ENCODE measurements around the gene FUT7. TPM values are rescaled to one million over a fixed set of nuclear protein-coding genes. Genes with fewer than 3 reads are reported as not detected.

FUT7 gene
- total and polyA plus RNA-seq, 8 donors: 0.23 to 3.9 (median 0.43) TPM; not detected in 4

DNA sequence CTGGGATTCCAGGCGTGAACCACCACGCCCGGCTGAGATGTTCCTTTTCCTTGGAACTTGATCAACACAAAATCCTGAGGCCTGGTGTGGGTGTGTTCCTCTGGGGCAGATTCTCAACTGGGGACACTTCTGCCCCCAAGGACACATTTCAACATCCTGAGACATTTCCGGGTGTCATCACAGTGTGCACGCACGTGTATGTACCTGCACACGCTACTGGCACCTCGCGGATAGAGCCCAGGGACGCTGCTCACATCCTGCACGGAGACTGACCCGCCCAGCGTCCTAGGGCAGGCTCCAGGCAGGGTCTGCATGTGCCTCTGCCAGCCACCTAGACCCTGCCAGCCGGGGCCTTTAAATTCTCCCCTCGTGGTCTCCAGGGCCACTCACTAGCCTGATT, 30.5 kb upstream of the FUT7 start:
- H3K27me3 ChIP-seq: peaks cover 0 to 8% (median 0%) of the 10 kb centered on the region in 3 donors
- WGBS, 5 donors: 80 to 89% (median 85%) methylated on average over 15 of the region's 15 CpGs
- no peaks in the 10 kb centered on the region for H3K9me3 ChIP-seq
- intact Hi-C loops (cut with DNase I; ENCODE audit: low total_unique reads): no loop called here
- peaks cover 0 to 27% (median 18%) of the 10 kb centered on the region in 4 donors for H3K4me1 ChIP-seq
- DNase-seq: no peak
- no peak overlapping the region for H3K27ac ChIP-seq
- H3K4me3 ChIP-seq: no peak overlapping the region
- no peak for TF ChIP-seq POLR2AphosphoS5 (IDR thresholded peaks at IDR 0.05)
- TF ChIP-seq, protein P1, sequence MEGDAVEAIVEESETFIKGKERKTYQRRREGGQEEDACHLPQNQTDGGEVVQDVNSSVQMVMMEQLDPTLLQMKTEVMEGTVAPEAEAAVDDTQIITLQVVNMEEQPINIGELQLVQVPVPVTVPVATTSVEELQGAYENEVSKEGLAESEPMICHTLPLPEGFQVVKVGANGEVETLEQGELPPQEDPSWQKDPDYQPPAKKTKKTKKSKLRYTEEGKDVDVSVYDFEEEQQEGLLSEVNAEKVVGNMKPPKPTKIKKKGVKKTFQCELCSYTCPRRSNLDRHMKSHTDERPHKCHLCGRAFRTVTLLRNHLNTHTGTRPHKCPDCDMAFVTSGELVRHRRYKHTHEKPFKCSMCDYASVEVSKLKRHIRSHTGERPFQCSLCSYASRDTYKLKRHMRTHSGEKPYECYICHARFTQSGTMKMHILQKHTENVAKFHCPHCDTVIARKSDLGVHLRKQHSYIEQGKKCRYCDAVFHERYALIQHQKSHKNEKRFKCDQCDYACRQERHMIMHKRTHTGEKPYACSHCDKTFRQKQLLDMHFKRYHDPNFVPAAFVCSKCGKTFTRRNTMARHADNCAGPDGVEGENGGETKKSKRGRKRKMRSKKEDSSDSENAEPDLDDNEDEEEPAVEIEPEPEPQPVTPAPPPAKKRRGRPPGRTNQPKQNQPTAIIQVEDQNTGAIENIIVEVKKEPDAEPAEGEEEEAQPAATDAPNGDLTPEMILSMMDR (IDR thresholded peaks at IDR 0.05): no peak
- TF ChIP-seq EP300 (IDR thresholded peaks at IDR 0.05): no peak
- TF ChIP-seq POLR2A (IDR thresholded peaks at IDR 0.05): no peak
- H3K36me3 ChIP-seq: no peaks in the 10 kb centered on the region

DNA sequence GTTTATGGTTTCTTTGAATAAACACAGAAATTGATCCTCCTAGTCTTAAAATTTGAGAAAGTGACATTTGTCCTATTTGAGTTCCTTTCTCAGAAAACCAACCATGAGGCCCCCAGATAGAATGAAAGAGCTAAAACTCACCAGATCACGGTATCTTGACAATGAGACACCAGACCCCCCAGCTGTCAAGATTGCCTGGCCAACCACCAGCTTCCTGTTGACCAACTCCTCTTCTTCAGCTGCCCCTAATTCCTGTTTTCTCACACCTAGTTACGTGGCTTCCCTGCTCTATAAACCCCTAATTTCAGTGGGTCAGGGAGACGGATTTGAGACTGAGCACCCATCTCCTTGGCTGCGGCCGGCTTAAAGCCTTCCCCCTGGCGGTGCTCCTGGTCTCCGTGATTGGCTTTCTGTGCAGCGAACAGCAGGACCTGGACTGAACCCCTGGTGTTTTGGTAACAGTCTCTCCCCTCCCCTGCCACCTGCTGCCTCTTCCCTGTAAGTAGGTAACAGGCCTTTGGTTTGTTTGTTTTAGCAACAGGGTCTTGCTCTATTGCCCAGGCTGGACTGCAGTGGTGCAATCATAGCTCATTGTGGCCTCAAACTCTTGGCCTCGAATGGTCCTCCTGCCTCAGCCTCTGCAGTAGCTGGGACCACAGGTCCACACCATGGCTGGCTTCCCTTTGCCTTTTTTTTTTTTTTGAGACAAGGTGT, 26.8 kb upstream of the FUT7 start:
- peaks cover 26 to 49% (median 40%) of the 10 kb centered on the region in 4 donors for H3K4me1 ChIP-seq
- TF ChIP-seq EP300 (IDR thresholded peaks at IDR 0.05): no peak
- TF ChIP-seq POLR2AphosphoS5 (IDR thresholded peaks at IDR 0.05): no peak
- no peak for TF ChIP-seq POLR2A (IDR thresholded peaks at IDR 0.05)
- TF ChIP-seq, protein P1 (IDR thresholded peaks at IDR 0.05): no peak
- intact Hi-C loops (cut with DNase I; ENCODE audit: low total_unique reads): no loop called here
- H3K4me3 ChIP-seq: no peak overlapping the region
- H3K36me3 ChIP-seq: no peaks in the 10 kb centered on the region
- DNase-seq: no peak
- H3K27ac ChIP-seq: no peak overlapping the region
- no peaks in the 10 kb centered on the region for H3K9me3 ChIP-seq
- peaks cover 0 to 18% (median 7%) of the 10 kb centered on the region in 3 donors for H3K27me3 ChIP-seq
- 80 to 91% (median 88%) methylated on average over 9 of the region's 9 CpGs for WGBS, 5 donors

DNA sequence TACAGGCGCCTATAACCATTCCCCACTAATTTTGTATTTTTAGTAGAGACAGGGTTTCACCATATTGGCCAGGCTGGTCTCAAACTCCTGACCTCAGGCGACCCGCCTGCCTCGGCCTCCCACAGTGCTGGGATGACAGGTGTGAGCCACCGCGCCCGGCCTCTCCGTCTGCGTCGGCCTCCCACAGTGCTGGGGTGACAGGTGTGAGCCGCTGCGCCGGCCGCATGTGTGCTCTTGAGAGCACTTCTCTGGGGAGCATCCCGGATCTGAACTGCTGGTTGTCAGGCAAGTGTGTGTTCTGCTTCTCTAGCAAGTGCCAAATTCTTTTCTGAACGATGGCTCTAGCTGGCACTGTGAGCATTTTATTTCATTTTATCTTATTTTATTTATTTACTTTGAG, 25.7 kb upstream of the FUT7 start:
- 57 to 74% (median 66%) methylated on average over 12 to 16 of the region's 16 CpGs for WGBS, 5 donors
- H3K27ac ChIP-seq: no peak overlapping the region
- no peak for DNase-seq
- peaks cover 4 to 25% (median 18%) of the 10 kb centered on the region in 3 donors for H3K27me3 ChIP-seq
- H3K4me3 ChIP-seq: no peak overlapping the region
- H3K4me1 ChIP-seq: peaks cover 36 to 56% (median 49%) of the 10 kb centered on the region in 4 donors
- TF ChIP-seq POLR2AphosphoS5 (IDR thresholded peaks at IDR 0.05): no peak
- TF ChIP-seq, protein P1 (IDR thresholded peaks at IDR 0.05): no peak
- TF ChIP-seq EP300 (IDR thresholded peaks at IDR 0.05): no peak
- intact Hi-C loops (cut with DNase I; ENCODE audit: low total_unique reads): no loop called here
- H3K9me3 ChIP-seq: no peaks in the 10 kb centered on the region
- no peaks in the 10 kb centered on the region for H3K36me3 ChIP-seq

DNA sequence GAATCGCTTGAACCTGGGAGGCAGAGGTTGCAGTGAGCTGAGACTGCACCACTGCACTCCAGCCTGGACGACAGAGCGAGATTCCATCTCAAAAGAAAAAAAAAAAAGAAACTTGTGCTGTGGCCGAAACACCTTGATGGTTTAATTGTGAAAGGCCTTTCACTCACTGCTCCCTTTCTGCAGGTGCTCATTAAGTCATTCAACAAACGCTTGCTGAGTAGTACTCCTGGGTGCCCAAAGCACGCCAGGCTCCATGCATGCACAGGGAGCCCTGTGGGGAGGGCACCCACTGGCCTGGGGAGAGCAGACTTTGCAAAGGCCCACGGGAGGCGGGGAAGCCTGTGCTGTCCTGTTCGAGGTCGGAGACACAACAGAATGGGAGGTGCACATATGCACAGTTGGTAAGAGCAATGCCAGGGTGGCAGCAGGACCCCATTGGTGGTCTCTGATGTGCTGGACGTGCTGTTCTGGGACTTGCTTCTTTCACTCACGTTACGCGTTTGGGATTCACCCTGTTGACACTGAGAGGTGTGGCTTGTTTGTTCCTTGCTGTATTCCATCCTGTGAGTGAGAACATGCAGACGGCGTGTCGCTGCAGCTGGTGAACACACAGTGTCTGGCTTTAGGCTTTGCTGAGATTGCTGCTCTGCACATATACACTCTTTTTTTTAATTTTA, 25.0 kb upstream of the FUT7 start:
- H3K27ac ChIP-seq: no peak overlapping the region
- H3K27me3 ChIP-seq: peaks cover 4 to 32% (median 21%) of the 10 kb centered on the region in 3 donors
- intact Hi-C loops (cut with DNase I; ENCODE audit: low total_unique reads): no loop called here
- no peaks in the 10 kb centered on the region for H3K9me3 ChIP-seq
- H3K4me3 ChIP-seq: no peak overlapping the region
- no peak for DNase-seq
- H3K36me3 ChIP-seq: no peaks in the 10 kb centered on the region
- no peak for TF ChIP-seq POLR2A (IDR thresholded peaks at IDR 0.05)
- TF ChIP-seq EP300 (IDR thresholded peaks at IDR 0.05): no peak
- TF ChIP-seq POLR2AphosphoS5 (IDR thresholded peaks at IDR 0.05): no peak
- TF ChIP-seq, protein P1 (IDR thresholded peaks at IDR 0.05): no peak
- peaks cover 36 to 57% (median 49%) of the 10 kb centered on the region in 4 donors for H3K4me1 ChIP-seq
- WGBS, 5 donors: 48 to 59% (median 58%) methylated on average over 17 of the region's 17 CpGs

Data from stomach (tissue), 9 donors.